GM04504 (cell line): ENCODE data around the gene CR1.
A peak's percentile ranks its signal among the peaks of the same experiment; 100 is the strongest.
"Not testable (repeated sequence)": the region's sequence is repeated elsewhere in the genome, so short reads cannot be mapped to it uniquely, and the experiment has no call there.

ENCODE experiments used
- DNase-seq: peaks from one replicate; pipeline ENCODE4 v3.0.0-alpha.2; 2012; ENCODE audit warnings: low read depth

CR1 gene

DNA sequence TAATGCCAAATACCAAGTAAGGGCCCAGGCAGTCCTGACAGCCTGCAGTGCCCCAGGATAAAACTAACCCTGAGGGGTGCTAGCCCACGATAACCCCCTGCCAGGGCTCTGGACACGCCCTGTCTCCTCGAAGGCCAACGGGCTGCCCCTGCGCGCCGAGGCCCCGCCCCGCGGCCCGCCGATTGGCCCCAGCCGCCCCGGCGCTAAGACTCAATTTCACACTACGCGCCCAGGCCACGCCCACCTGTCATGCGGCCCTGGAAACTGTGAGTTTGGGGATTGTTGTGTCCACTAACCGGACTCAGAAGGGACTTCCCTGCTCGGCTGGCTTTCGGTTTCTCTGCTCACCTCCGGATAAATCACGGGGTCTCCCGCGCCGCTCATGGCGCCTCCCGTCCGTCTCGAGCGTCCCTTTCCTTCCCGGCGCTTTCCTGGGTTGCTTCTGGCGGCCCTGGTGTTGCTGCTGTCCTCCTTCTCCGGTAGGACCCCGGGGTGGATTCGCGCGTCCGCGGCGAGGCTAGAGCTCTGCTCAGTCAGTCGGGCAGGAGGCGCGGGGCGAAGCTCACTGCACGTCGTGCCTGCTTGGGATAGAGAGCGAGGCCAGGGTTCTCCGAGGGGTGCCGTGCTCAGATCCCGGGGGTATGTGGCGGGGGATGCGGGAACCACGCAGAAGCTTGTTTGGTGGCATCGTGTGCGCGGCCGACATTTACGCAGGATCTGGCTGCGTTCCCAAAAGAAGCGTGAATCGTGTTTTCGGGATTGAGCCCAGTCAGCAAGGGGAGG is 149.1 kb downstream of the CR1 start, which contains the start of gene CR1L:
TSS of gene CR1L (plus strand) at position 282 of the 783 bp plus-strand sequence. CDS start at position 383, 101 bp downstream.
- DNase-seq = peak; percentile 15

DNA sequence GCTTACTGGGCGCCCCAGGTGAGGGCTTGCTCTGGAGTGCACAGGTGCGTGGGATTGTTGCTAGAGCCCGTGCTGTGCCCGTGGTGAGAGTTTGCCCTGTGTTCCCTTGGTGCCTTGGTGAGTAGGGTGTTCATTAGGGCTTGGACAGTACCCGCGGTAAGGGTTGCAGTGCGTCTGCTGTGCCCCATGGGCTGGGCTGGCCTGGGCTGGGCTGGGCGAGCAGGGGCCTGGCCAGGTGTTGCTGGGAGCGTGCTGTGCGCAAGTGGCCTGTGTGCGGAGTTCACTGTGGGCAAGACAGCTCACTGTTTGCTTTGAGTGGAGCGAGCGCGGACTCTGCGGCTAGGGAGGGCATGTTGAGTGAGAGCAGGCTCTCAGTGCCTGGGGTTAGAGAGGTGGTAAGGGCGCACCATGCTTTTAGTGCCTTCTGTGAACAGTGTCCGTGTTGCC is 149.7 kb downstream of the CR1 start:
- DNase-seq = no peak

DNA sequence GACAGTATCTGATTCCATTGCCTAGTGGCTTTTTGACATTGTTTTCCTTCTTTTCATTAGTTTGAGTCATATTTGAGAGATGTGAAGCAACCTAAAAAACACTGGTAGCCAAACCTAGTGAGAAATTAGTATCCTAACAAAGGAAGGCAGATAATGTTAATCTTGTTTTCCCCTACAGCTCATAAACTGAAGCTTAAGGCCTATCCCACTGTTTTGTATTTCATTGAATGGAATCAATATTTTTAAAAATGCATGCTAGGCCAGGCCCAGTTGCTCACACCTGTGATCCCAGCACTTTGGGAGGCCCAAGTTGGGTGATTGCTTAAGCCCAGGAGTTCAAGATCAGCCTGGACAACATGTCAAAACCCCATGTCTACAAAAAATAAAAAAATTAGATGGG is 150.2 kb downstream of the CR1 start:
- DNase-seq = no peak

DNA sequence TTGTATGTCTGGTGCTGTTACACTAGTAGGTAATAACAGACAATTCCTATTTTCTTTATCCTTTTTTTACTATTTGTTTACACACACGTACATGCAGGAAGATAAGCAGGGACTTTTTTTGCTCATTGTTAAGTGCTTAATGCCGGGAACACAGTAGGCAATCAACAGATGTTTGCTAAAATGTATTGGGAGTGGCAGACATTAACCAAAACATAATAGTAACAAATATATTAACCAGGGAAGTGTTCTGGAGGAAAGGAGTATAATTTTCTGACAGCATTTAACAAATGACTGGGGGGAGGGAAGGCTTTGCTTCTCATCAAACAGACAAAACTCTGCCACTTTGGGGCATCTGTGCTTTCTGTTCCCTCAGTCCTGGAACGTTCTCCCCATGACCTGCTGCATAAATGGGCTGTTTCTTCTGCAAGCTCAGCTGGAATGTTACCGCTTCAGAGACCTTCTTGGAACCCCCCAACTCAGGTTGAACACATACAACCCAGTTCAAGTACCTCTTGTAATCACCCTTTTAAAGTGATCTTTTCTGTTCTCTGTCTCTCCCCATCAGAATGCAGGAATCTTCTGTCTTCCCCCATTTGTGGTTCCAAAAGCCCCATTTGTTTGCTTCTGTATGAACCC is 151.1 kb downstream of the CR1 start:
- no peak for DNase-seq

DNA sequence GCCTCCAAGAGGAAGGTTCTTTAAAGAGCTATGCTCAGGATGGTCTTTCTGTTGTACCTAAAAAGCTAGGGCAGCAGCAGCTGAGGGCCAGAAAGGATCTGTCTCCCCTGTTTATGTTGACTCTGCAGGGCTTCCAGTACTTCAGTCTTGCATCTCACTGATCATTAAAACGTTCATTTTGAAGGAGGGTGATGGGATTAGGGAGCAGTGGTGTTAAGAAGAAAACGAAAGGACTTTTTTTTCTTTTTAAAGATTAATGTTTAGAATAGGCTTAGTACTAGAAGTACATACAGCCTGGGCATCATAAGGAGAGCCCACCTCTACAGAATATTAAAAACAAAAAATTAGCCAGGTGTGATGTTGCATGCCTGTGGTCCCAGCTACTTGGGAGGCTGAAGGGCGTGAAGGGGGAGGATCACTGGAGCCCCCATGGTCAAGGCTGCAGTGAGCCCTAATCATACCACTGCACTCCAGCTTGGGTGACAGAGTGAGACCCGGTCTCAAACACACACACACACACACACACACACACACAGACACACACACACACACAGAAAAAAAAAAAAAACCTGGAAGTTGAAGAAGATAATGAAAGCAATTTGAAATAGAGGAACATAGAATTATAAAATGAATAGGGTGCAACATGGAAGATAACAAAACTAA is 151.8 kb downstream of the CR1 start:
- DNase-seq = no peak

DNA sequence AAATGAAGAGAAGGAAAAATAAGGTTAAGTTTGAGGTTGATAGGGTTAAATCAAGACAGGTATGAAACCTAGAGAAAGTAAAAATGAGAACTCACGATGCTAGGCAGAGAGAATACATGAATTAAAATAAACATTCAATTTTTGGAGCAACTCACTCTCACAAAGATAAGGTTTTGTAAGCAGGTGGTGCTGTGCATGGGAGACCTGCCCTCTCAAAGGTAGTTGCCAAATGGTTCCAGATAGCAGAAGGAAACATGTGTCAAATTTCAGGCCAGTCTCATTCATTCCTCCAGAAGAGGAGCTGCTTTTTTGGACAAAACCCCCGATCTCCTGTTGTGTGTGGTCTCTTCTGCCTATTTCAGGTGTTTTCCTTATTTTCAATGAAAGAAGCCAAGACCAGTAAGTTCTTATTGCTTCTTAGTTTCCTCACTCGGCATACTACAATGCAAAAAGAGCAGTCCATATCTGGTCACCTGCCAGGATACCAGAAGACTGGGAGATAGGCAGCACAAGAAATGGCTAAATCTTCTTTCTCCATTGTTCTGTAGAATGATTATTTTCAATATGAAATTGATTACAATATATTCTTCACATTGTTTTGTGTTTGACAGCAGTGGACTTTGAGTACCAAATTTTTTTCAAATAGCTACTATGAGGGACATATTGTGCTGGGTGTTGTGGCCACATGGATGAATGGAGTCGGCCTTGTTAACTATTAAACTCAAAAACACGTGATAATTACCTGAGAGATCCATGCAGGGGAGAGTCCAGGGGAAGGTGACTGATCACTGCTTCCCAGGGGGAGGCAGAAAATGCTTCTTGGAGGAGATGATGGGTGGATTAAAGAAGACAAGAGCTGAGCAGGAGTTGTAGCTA is 152.6 kb downstream of the CR1 start:
- DNase-seq = no peak

DNA sequence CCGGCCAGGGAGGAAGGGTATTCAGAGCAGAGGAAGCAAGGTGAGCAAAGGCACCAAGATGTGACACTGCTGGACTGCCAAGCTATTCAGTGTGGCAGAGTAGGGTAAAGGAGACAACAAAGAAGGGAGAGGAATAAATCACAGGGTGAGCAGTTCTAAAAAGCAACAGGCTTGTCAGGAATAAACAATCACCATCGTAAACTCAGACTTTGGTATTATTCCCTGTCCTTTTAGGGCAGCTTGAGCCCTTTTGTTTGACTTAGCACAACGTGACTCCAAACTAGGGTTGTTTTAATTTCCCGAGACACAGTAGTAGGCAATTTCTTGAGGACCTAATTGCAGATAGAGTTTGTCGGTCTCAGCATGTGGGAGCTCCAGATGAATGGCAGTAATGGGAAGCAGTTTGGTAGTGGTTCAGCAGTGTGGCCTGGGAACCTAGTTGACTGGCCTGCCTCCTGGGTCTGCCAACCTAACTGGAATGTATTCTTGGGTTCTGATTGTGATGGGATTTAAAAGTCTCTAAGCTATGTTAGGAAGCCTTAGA is 153.3 kb downstream of the CR1 start:
- DNase-seq = no peak

DNA sequence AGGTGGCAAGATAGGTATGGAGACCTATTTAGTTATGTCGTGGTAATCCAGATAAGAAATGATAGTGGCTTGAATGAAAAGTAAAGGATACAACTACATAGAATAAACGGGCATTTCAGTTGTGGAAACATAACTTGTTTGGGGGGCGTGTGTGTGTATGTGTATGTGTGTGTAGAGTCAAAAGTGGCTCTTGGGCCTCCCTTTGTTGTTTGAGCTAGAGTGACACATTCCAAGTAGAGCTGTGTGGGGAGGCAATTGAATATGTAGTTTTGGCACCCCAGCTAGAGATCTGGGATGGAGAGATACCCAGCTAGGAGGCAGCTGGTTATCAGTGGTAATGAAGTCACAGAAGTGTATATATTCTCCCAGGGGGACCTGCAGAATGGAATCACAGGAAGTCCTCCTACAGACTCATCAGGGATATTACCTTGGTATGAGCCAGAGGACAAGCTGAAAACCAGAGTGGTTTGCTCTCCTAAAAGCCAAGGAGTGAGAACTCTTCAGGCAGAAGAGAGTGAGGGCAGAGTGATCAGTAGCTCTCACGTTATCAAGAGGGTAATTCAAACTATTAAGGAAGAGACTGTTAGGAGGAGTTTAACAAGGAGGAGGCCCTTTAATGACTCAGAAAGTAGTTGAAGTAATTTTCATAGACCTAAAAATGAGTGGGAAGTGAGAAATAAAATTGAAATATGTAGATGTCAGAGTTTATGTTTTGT is 154.1 kb downstream of the CR1 start:
- DNase-seq = no peak

DNA sequence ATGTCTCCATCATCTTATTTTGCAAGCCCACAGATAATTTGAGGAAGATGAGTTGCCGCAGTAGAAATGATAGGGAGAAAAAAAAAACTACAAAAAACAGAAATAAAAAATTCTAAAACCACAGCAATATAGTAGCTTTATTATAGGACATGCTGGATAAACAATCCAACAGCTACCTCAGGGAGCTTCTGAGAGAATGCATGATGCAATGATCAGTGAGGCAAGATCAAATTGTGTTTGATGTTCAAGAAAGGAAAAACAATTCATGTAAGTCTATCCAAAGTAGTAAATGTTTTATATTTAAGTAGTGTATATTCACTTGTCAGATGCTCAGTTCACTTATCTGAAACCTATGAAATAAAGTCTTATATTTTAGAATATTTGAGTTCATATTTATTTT is 155.6 kb downstream of the CR1 start:
- DNase-seq = no peak

DNA sequence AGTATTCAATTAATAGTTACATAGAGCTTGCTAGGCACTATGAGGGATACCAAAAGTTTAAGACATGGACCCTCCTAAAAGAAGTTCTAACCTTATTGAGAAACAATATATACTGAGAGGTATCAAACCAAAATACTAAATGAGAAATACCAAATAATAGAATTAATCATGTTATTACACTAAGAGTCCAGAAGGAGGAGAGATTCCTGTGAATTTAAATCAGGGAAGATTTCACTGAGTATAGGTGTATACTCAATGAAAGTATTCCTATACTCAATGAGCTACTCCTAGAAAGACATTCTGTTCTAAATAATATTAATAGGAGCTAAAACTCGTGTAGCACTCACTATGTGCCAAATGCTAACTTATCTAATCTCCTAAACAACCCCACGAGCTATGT is 158.4 kb downstream of the CR1 start:
- DNase-seq = no peak

DNA sequence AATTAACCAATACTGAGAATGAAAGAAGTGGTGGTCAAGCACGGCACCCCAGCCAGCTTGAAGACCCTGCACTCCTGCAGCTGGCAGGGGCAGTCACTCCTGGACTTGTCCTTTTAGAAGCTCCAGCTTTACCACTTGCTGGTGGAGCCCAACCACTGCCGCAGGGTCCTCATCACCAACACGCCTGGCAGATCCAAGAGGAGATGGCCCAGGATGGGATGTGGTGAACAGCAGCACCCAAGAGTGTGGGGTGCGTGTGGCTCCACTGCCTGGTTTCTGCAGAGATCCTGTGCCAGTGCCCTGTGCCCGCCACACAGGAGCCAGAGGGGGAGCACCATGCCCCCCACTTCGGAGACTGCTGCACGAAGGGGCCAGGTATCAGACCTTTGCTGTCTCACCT is 162.5 kb downstream of the CR1 start:
- DNase-seq = no peak

DNA sequence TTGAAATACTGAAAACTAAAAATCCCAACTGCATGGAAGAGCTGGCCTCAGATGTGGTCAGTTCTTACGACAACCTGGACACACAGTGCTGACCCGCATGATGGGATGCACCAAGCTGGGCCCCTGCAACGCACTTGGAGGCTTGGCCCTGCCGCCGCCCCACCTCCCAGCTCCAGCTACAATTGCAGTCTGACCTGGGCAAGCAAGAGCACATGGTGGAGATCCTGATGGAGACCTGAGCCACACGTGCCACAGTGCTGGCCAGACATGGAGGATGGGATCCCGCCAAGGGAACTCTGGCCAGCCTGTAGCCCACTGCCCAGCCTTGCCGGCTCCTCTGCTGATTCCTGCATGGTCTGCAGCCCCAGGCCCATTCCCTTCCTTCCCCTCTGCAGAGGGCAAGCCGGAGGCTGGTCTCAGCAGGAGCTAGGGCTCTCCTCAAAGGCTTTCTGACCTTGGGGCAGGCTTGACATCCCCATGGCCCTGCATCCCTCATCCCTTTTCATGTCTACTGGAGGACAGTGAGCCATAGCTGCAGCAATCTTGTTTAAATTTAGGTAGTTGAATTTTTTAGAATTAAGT is 163.0 kb downstream of the CR1 start:
- DNase-seq = no peak

DNA sequence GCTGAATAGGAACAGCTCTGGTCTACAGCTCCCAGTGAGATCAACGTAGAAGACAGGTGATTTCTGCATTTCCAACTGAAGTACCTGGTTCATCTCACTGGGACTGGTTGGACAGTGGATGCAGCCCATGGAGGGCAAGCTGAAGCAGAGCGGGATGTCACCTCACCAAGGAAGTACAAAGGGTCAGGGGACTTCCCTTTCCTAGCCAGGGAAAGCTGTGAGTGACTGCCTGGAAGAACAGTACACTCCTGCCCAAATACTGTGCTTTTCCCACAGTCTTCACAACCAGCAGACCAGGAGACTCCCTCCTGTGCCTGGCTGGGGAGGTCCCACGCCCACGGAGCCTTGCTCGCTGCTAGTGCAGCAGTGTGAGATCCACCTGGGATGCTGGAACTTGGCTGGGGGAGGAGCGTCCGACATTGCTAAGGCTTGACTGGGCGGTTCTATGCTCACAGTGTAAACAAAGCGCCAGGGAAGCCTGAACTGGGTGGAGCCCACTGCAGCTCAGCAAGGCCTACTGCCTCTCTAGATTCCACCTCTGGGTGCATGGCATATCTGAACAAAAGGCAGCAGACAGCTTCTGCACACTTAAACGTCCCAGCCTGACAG is 163.7 kb downstream of the CR1 start:
- DNase-seq = no peak

DNA sequence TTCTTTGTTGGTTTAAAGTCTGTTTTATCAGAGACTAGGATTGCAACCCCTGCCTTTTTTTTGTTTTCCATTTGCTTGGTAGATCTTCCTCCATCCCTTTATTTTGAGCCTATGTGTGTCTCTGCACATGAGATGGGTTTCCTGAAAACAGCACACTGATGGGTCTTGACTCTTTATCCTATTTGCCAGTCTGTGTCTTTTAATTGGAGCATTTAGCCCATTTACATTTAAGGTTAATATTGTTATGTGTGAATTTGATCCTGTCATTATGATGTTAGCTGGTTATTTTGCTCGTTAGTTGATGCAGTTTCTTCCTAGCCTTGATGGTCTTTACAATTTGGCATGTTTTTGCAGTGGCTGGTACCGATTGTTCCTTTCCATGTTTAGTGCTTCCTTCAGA is 165.5 kb downstream of the CR1 start:
- DNase-seq = not testable (repeated sequence)

DNA sequence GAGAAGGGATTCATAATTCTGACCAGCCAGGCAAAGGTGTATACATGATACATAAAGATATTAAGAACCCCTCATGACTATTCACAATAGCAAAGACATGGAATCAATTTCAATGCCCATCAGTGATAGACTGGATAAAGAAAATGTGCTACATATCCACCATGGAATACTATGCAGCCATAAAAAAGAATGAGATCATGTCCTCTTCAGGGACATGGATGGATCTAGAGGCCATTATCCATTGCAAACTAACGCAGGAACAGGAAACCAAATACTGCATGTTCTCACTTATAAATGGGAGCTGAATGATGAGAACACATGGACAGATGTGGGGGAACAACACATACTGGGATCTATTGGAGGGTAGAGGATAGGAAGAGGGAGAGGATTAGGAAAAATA is 170.4 kb downstream of the CR1 start:
- DNase-seq = no peak

DNA sequence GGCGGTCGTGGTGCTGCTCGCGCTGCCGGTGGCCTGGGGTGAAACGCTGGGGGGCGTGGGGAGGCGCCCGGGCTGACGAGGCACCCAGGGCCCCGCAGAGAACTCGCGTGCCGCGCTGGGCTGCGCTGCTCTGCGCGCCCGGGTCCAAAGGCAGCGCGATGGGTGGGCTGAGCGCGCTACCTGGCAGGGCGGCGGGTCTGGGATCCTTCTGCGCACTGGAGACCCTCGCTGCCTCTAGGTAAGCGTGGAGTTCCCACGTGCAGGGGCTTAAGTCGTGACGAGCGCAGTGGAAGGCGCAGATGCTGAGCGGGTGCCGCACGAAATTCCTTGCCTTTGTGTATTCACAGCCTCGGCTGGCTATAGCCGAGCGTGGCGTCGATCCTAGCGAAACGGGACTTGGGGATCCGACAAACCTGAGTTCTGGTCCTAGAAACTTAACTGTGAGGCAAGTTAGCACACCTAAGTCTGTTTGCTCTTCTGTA is 173.6 kb downstream of the CR1 start:
- no peak for DNase-seq

DNA sequence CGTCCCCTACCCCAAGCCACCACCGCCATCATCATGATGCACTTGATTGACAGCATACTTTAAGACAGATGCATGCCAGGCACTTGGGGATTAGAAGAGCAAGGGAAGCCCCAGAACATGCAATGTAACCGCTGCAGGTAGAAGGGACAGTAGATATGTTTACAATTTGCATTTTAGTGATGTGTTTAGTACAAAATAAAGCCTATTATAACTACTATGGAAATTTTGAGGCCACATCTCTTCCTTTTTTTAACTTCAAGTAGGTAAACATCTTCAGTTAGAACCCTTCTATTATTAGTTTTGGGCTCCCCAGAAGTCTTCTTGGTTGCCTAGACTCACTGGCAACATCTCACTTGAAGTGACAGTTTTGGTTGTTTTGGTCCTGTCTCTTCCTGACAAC is 174.2 kb downstream of the CR1 start:
- no peak for DNase-seq

DNA sequence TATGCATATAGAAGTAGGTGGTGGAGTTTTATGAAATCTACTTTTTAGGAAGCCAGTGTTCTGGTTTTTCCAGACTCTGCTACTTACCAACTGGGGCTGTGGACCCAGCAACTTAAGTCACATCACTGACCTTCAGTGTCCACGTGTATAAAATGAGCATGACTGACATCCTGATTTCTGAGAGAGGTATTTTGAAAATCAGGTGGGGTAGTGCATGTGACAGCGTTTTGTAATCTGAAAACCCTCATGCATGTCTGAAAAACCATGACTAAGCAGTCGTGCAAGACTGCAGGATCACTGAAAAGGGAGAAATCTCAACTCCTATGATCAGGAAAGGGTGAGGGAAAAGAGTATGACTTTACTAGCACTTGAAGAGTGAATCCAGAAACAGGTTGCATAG is 175.0 kb downstream of the CR1 start:
- DNase-seq = peak; percentile 6

DNA sequence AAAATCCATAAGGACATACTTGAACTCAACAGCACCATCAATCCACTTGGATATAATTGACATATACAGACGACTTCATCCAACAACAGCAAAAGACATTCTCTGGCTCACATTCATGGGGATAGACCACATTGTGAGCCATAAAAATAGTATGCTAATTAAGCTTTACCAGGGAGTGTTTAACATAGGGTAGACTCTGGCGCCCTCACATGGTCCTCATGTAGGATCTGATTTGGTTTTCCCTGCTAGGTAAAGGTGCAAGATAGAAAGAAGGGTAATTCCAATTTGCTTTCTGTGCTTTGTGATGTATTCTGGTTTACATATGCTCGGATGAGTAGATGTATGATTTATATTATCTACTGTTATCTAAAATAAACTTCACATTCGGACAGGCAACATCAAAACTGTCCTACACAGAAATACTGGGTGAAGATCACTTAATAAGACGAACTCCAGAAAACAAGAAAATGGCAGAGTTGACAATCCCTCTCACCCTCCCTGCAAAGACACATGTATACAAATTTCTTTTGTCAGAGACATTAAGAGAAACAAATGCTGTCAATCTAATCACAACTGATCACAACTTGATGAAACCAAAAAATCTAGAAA is 176.7 kb downstream of the CR1 start:
- DNase-seq = peak; percentile 6

DNA sequence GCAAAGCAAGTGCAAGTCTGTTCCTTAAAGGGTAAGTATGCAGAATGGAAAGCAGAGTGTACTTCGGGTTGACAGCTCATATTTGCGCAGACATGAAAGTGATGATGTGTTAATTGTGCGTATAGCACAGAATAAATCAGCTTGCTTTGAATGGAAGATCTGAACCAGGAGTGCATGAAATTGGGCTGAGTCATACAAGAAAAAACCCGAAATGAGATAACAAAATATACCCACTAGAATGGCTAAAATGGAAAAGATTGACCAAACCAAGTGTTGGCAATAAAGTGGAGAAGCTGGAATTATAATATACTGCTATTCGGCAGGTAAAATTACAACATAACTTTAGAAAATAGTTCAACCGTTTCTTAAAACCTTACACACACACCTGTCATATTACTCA is 177.4 kb downstream of the CR1 start:
- no peak for DNase-seq
